ENCODE data around the gene A1CF.
"Not testable (repeated sequence)": the region's sequence is repeated elsewhere in the genome, so short reads cannot be mapped to it uniquely, and the experiment has no call there.

The A1CF gene

GRCh38 chr10:50885097-50885859 is at the start of gene A1CF:
A1CF (minus strand) TSS chr10:50885627; CDS start chr10:50859940, 25,687 bp downstream.
- no peak for DNase-seq (ENCODE audit: low read depth)

- DNase-seq (ENCODE audit: low read depth) = no peak
Measured at GRCh38 chr10:50931948-50932431, 46.6 kb upstream of the A1CF start.

GRCh38 chr10:50929670-50930069 is 44.2 kb upstream of the A1CF start:
- no peak for DNase-seq (ENCODE audit: low read depth)

DNA sequence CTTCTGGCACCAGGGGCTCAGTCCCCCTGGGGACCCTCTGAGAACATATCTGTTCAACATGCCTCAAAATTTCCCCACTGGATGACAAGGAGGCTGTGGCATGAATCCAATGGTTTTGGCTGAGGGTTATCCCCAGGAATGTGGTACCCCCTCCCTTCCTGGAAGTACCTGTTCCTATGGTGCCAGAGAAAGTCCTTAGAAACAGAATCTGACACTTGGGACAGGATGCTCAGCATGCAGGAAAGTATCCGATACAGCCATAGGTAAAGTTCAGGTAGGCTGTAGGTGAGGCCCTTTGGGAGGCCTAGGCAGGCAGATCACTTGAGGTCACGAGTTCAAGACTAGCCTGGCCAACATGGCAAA is 42.7 kb upstream of the A1CF start:
- DNase-seq (ENCODE audit: low read depth) = no peak

GRCh38 chr10:50927522-50928189 is 42.2 kb upstream of the A1CF start:
- no peak for DNase-seq (ENCODE audit: low read depth)

- not testable (repeated sequence) for DNase-seq (ENCODE audit: low read depth)
Measured at GRCh38 chr10:50923471-50923870, 38.0 kb upstream of the A1CF start.

DNA sequence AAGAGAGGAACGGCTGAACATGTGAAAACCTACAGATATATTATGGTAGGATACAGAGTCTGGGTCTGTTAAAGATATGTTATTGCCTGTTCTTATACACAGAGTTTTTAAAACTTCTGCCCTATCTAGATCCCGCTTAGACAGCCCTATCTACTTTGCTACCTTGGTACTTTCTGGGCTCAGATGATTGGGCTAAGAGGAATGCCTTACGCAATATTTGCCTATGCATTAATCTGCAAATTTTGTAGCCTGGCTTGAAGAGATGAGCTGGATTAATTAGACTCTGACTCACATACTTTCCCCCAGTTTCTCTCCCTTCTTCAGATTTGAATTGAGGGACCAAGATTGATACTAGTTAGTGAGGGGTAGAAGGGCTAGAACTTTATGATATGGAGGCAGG is 33.6 kb upstream of the A1CF start:
- DNase-seq (ENCODE audit: low read depth) = no peak

- no peak for DNase-seq (ENCODE audit: low read depth)
Measured at GRCh38 chr10:50918529-50918928, 33.1 kb upstream of the A1CF start.

DNA sequence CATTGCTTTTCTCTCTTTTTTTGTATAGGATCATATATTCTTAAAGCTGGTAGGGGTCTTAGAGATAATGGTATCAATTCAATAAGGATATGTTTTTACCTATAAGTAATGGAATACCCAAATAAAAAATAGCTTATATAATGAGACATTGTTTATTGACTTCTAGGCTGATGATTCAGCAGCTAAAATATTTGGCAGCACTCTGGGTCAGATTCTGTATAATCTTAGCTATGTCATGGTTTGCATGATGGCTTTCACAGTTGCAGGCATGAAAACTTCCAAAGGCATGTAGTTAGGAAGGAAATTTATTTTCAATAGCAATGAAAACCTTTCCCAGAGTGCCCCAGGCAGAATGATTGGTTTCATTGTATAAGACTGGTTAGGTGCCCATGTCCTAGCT is 32.1 kb upstream of the A1CF start:
- DNase-seq (ENCODE audit: low read depth) = no peak

DNA sequence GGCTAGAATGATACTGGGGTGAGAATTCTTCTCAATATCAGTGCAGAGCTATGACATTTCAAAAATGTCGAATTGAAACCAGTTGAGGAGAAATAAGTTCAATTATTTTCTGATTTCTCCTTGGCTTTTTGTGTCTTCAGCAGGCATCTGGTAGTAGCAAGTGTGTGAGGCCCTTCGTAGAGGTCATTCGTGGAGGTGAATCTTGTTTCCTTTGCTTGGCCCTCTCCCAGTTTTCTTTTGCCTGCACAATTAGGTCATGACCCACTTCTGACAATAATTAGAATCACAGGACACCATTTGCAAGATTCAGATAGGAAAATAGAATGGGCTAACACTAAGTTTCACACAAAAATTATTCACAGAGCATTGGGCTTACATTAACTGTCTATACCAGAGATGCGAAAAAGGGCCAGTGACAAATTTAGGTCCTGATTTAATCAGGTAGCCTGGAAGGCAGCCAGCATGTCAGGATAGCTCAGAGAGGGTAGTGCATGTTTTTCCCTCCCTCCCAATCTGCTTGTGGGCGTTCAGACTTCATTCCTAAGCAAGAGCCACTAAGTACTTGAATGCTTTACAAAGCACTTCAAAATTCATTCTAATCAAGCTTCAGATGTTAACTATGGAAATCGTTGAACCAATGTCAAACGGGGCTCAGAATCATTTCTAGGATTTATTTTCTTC is 24.0 kb upstream of the A1CF start:
- no peak for DNase-seq (ENCODE audit: low read depth)

GRCh38 chr10:50908366-50908765 is 22.9 kb upstream of the A1CF start:
- DNase-seq (ENCODE audit: low read depth) = no peak

DNA sequence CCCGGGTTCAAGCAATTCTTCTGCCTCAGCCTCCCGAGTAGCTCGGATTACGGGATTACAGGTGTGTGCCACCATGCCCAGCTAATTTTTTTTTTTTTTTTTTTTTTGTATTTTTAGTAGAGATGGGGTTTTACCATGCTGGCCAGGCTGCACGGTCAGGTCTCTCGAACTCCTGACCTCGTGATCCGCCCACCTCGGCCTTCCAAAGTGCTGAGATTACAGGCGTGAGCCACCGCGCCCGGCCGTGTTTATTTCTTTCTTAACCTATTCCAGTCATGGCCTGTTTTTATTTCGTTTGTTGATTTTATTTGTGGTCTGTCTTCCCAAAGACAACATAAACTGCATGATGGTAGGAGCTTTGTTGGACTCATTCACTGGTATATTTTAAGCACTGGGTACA is 20.4 kb upstream of the A1CF start:
- not testable (repeated sequence) for DNase-seq (ENCODE audit: low read depth)

DNA sequence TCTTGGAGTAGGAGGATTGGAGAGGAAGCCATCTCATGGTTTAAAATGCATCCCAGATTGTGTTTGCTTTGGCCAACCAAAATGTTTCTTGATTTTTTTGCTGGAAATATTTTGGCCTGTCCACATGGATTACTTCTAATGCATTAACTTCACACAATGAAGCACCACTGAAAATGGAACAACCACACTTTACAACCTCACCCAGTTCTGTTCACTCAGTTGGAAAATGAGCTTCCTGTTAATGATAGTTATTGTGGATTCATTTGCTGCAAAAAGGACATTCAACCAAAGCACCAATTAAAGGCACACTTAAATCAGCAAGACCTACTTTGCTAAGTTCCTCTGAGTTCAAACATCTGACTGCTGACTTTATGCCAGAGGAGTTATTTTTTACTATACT is 11.3 kb upstream of the A1CF start:
- no peak for DNase-seq (ENCODE audit: low read depth)

GRCh38 chr10:50894312-50894711 is 8.9 kb upstream of the A1CF start:
- no peak for DNase-seq (ENCODE audit: low read depth)

GRCh38 chr10:50892467-50892866 is 7.0 kb upstream of the A1CF start:
- no peak for DNase-seq (ENCODE audit: low read depth)

- no peak for DNase-seq (ENCODE audit: low read depth)
Measured at GRCh38 chr10:50884302-50884701, 1.1 kb downstream of the A1CF start.

- DNase-seq (ENCODE audit: low read depth) = no peak
Measured at GRCh38 chr10:50883629-50884028, 1.8 kb downstream of the A1CF start.

GRCh38 chr10:50882540-50882983 is 2.9 kb downstream of the A1CF start:
- no peak for DNase-seq (ENCODE audit: low read depth)

DNA sequence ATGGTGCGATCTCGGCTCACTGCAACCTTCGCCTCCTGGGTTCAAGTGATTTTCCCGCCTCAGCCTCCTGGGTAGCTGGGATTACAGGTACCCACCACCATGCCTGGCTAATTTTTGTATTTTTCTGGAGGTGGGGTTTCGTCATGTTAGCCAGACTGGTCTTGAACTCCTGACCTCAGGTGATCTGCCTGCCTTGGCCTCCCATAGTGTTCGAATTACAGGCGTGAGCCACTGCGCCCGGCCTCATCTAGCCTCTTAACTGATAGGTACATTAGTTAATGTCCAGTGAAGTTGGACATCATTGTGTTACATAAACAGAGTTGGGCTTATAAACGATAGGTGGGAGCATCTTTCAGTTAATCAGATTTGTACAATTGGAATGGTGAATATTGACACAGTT is 4.4 kb downstream of the A1CF start:
- not testable (repeated sequence) for DNase-seq (ENCODE audit: low read depth)

GRCh38 chr10:50876429-50876828 is 9.0 kb downstream of the A1CF start:
- no peak for DNase-seq (ENCODE audit: low read depth)

- DNase-seq (ENCODE audit: low read depth) = no peak
Measured at GRCh38 chr10:50874723-50875122, 10.7 kb downstream of the A1CF start.

DNA sequence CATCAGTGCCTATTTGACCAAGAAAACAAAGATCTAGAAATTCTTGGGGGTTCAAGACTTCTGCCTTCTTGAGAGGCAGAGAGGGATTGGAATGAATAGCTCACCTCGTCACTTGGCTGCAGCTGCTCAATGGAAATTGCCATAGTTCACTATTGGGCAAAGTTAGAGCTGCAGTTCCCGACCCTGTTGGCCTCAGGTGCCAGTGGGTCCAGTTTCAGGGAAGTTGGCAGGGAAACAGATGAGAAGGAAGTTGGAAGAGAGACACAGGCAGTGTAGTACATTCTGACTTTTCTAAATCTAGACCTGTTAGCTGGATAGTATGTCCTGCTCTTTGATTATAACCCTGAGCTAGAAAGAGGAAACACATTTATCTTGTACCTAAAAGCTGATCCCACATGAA is 19.1 kb downstream of the A1CF start:
- DNase-seq (ENCODE audit: low read depth) = no peak

DNA sequence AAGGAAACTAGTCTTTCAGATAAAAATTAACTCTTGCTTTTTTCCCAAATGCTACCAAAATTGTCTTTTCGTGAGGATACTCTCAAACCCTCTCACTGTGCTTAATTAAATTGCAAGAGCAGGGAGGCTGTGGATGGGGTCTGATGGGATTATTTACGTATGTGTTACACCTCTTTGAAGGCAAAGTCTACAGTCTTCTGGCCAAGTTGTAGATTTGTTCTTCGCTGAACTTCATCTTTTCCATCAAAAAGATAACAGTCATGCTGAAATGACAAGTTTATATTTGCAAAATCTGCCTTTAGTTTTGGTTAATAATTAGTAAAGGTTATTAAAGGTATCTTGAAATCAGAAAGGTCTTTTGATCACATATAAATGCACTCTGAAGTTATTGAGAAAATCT is 22.7 kb downstream of the A1CF start:
- DNase-seq (ENCODE audit: low read depth) = no peak
